WTC11 (cell line): ENCODE results near the gene RAP1GAP. TPM values are rescaled to one million over a fixed set of nuclear protein-coding genes. Genes with fewer than 3 reads are reported as not detected.

Source experiments
- ATAC-seq: fragments of 200-7000 bp; cut with Tn5 transposase; 2 replicates; pipeline ENCODE4 v1.10.0; 2021; ENCODE audit warnings: mild to moderate bottlenecking, moderate library complexity
- CTCF ChIA-PET: fragments of 300-600 bp; sonication (Branson Sonifier 250); formaldehyde crosslinking; loops from one replicate; lab custom pipeline; 2021; ENCODE audit warnings: antibody characterized with exemption; lab: Charles Lee
- POLR2A ChIA-PET: fragments of 350-600 bp; sonication (Branson Sonifier 250); formaldehyde crosslinking; loops from one replicate; lab custom pipeline; 2021; ENCODE audit warnings: antibody characterized with exemption; lab: Charles Lee
- DNase-seq: peaks from one replicate; pipeline ENCODE4 v3.0.0; 2021; ENCODE audit warnings: low spot score
- H3K27ac Mint-ChIP-seq: 2 replicates; pipeline ENCODE4 v1.8.0; 2021; ENCODE audit warnings: mixed read lengths
- H3K27me3 Mint-ChIP-seq: 2 replicates; pipeline ENCODE4 v1.8.0; 2021; ENCODE audit warnings: low read depth, mild to moderate bottlenecking, moderate library complexity, mixed read lengths
- H3K36me3 Mint-ChIP-seq: 2 replicates; pipeline ENCODE4 v1.8.0; 2021; ENCODE audit warnings: mixed read lengths
- H3K4me1 Mint-ChIP-seq: 2 replicates; pipeline ENCODE4 v1.8.0; 2022; ENCODE audit warnings: mixed read lengths
- H3K4me3 Mint-ChIP-seq: 2 replicates; pipeline ENCODE4 v1.8.0; 2021; ENCODE audit warnings: mild to moderate bottlenecking, moderate library complexity, mixed read lengths
- H3K9me3 Mint-ChIP-seq: 2 replicates; pipeline ENCODE4 v1.8.0; 2021; ENCODE audit warnings: mixed read lengths
- CREB1 ChIP-seq: sonication (generic); formaldehyde crosslinking; IDR thresholded peaks from 2 replicates; pipeline ENCODE4 v1.8.0; 2023; ENCODE audit warnings: mild to moderate bottlenecking, missing genetic modification reagents
- CREM ChIP-seq: sonication (generic); formaldehyde crosslinking; IDR thresholded peaks from 2 replicates; pipeline ENCODE4 v1.8.1; 2022; ENCODE audit warnings: mild to moderate bottlenecking, missing genetic modification reagents, moderate library complexity
- E2F1 ChIP-seq: sonication (generic); formaldehyde crosslinking; IDR thresholded peaks from 2 replicates; pipeline ENCODE4 v1.8.0; 2022; ENCODE audit warnings: mild to moderate bottlenecking, missing genetic modification reagents
- ERG ChIP-seq: fragments of 250-450 bp; sonication (Bioruptor Pico); IDR thresholded peaks from 2 replicates; pipeline ENCODE4 v1.8.0; 2021; ENCODE audit warnings: mild to moderate bottlenecking
- ESRRA ChIP-seq: sonication (generic); formaldehyde crosslinking; IDR thresholded peaks from 2 replicates; pipeline ENCODE4 v1.8.1; 2022; ENCODE audit warnings: mild to moderate bottlenecking, missing genetic modification reagents, borderline replicate concordance
- FOXJ3 ChIP-seq: sonication (generic); formaldehyde crosslinking; IDR thresholded peaks from 2 replicates; pipeline ENCODE4 v1.9.0; 2021; ENCODE audit warnings: missing genetic modification reagents, mild to moderate bottlenecking, borderline replicate concordance
- NFYB ChIP-seq: sonication (generic); formaldehyde crosslinking; conservative IDR thresholded peaks from 2 replicates; pipeline ENCODE4 v1.8.0; 2022; ENCODE audit warnings: low read depth, missing genetic modification reagents
- PRDM15 ChIP-seq: sonication (generic); formaldehyde crosslinking; IDR thresholded peaks from 2 replicates; pipeline ENCODE4 v1.8.0; 2022; ENCODE audit warnings: missing genetic modification reagents
- STAT6 ChIP-seq: sonication (generic); formaldehyde crosslinking; conservative IDR thresholded peaks from 2 replicates; pipeline ENCODE4 v1.8.1; 2023; ENCODE audit warnings: mild to moderate bottlenecking, low read depth, missing genetic modification reagents, moderate library complexity
- TEAD1 ChIP-seq: sonication (generic); formaldehyde crosslinking; IDR thresholded peaks from 2 replicates; pipeline ENCODE4 v1.8.0; 2022; ENCODE audit warnings: mild to moderate bottlenecking, missing genetic modification reagents
- ZNF121 ChIP-seq: sonication (generic); formaldehyde crosslinking; IDR thresholded peaks from 2 replicates; pipeline ENCODE4 v1.8.0; 2023; ENCODE audit warnings: missing genetic modification reagents
- ZNF219 ChIP-seq: sonication (generic); formaldehyde crosslinking; IDR thresholded peaks from 2 replicates; pipeline ENCODE4 v1.8.0; 2023; ENCODE audit warnings: missing genetic modification reagents, mild to moderate bottlenecking, borderline replicate concordance
- ZNF232 ChIP-seq: sonication (generic); formaldehyde crosslinking; IDR thresholded peaks from 2 replicates; pipeline ENCODE4 v1.8.0; 2022; ENCODE audit warnings: mild to moderate bottlenecking, missing genetic modification reagents
- ZNF281 ChIP-seq: sonication (generic); formaldehyde crosslinking; IDR thresholded peaks from 2 replicates; pipeline ENCODE4 v1.8.0; 2023; ENCODE audit warnings: mild to moderate bottlenecking, missing genetic modification reagents
- ZNF317 ChIP-seq: sonication (generic); formaldehyde crosslinking; IDR thresholded peaks from 2 replicates; pipeline ENCODE4 v1.8.1; 2023; ENCODE audit warnings: low read depth, mild to moderate bottlenecking, moderate library complexity, missing genetic modification reagents, borderline replicate concordance
- ZNF396 ChIP-seq: fragments of 250-450 bp; sonication (Bioruptor Pico); IDR thresholded peaks from 2 replicates; pipeline ENCODE4 v1.8.0; 2021; ENCODE audit warnings: mild to moderate bottlenecking, moderate library complexity, borderline replicate concordance
- total RNA-seq: library from RNA; stranded (reverse); gene quantifications from 3 replicates; pipeline ENCODE4 v1.2.3, GENCODE V29; 2021

Gene RAP1GAP
- total RNA-seq, 1 experiment from 2014 or later, result 7.6 TPM

- TF ChIP-seq ZNF317 (CRISPR knock-in tag) (0 out of 2 replicates have a peak, but pooled peaks have one; percentile 10), ZNF396 (no peak), PRDM15 (CRISPR knock-in tag) (peak; percentile 88), ZNF219 (CRISPR knock-in tag) (no peak), ERG (CRISPR knock-in tag) (no peak)
Observed at GRCh38 chr1:21647431-21648351, 21.5 kb downstream of the RAP1GAP start (continued).

GRCh38 chr1:21645550-21645949 is 23.6 kb downstream of the RAP1GAP start:
- ChIA-PET CTCF (interaction anchor here (0.7 to 1.9 kb wide), 3 partner anchors 10 to 18 kb away, joined by 3 to 11 read pairs (median 9); no protein-coding TSS in a partner anchor), POLR2A (no interaction called here)
- no peak for DNase-seq
- no peak for TF ChIP-seq FOXJ3 (CRISPR knock-in tag)
- TF ChIP-seq NFYB (CRISPR knock-in tag), result no peak
- TF ChIP-seq ZNF121, result no peak
- no peak for TF ChIP-seq E2F1
- no peak for TF ChIP-seq ZNF281
- no peak for TF ChIP-seq ESRRA (CRISPR knock-in tag)
- TF ChIP-seq STAT6 (CRISPR knock-in tag), result no peak
- TF ChIP-seq ZNF232, result no peak
- no peak for TF ChIP-seq TEAD1 (CRISPR knock-in tag)
- TF ChIP-seq CREM (CRISPR knock-in tag), result no peak
- TF ChIP-seq CREB1 (CRISPR knock-in tag), result no peak
- TF ChIP-seq, all 79 proteins: peak for 0
- H3K27me3 Mint-ChIP-seq, result peaks cover 3% of the 10 kb centered on the region; the same call in 1 of the 2 replicates
- H3K9me3 Mint-ChIP-seq, result no peaks in the 10 kb centered on the region
- no peak for ATAC-seq
- H3K27ac Mint-ChIP-seq, result no peak overlapping the region
- H3K36me3 Mint-ChIP-seq, result no peaks in the 10 kb centered on the region
- no peak overlapping the region for H3K4me3 Mint-ChIP-seq
- peaks cover 6% of the 10 kb centered on the region; the same call in 1 of the 2 replicates for H3K4me1 Mint-ChIP-seq
